Dermis microvascular lymphatic vessel endothelial cell (primary cell): ENCODE measurements around the gene TPST1. TPM values are rescaled to one million over a fixed set of nuclear protein-coding genes. Genes with fewer than 3 reads are reported as not detected.
"Not testable (repeated sequence)": the region's sequence is repeated elsewhere in the genome, so short reads cannot be mapped to it uniquely, and the experiment has no call there.

Experiments
- DNase-seq, 2 donors: peaks; one replicate each; pipeline versions ENCODE4 v3.0.0 to v3.0.0-alpha.2; 2010; ENCODE audit warnings: low read depth in 2 of 2
- total RNA-seq: library from RNA; depleted of rRNA; stranded (reverse); fragments of >200 nt; gene quantifications from 2 replicates; pipeline ENCODE4 v1.2.1, GENCODE V29; 2014

TPST1 gene
- total RNA-seq, 1 donor from 2014 or later, result 21.8 TPM

DNA sequence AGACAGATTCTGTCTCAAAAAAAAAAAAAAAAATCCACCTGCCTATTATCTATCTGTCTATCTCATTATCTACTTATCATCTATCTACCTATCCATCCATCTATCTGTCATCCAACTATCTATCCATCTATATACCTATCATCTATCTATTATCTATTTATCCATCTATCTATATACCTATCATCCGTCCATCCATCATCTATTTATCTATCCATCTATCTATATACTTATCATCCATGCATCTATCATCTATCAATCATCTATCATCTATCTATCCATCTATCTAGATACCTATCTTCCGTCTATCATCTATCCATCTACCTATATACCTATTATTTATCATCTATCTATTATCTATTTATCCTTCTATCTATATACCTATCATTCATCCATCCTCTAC, 16.5 kb upstream of the TPST1 start:
- no peak for DNase-seq

DNA sequence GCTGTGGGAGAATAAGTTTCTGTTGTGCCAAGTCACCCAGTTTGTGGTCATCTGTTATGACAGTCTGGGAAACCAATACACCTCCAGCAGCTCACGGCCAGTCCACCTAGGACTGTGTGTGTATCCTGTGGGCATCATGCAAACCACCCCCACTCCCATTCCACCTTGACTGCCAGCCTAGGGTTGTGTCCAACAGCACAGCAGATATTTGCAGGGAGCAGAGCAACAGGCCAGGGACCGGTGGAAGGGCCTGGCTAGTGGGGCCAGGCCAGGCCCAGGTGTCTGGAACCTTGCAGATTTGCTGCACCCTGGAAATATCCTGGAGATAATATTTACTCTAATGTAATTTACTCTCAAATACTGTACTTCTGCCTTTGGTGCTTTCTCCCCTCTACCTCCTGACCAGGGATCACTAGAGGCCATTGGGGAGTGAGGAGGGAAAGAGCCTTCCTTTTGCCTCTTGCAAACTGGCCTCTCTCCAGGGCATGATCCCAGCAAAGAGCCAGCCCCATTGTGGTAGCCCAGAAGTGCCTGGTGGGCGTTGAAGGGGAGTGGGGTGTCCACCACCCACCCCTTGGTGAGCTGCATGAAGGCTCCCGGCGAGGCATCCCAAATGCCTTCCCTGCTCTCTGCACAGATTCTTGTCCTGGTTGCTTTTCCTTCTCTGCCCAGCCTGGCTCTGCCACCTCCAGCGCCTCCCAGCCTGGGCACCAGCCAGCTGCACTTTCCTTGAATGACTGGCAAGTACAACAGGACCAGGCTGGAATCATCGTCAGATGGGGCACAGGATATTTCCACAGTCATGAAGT, 15.2 kb upstream of the TPST1 start:
- DNase-seq, result no peak

DNA sequence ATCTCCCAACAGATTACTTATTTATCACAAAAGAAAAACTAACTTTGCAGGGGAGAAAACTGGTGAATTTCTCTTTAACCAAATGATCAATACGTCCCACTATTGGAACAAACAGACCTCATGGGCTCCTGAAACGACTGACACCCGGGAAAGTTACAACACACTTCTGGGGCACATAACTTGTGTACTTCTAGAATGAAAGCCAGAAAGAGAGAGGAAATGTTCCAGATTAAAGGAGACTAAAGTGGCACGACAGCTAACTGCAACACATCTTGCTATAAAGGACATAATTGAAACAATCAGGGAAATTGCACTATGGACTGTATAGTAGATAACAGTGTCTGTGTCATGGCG, 14.7 kb upstream of the TPST1 start:
- no peak for DNase-seq

DNA sequence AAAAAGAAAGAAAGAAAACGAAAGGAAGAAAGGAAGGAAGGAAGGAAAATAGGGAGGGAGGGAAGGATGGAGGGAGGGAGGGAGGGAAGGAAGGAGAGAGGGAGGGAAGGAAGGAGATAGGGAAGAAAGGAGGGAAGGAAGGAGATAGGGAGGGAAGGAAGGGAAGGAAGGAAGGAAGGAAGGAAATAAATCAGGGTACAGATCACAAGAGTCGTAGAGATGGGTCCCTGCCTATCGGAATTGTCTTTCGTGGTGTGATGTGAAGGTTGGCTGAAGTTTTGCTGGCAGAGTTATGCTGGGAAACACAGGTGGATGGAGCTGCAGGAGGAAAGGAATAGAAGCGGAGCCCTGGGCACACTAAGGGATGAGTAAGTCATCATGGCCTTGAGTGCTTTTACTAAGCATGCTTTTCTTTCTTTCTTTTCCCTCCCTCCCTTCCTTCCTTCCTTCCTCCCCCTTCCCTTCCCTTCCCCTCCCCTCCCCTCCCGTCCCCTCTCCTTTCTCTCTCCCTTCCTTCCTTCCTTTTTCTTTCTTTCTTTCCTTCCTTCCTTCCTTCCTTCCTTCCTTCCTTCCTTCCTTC, 11.9 kb upstream of the TPST1 start:
- DNase-seq, result no peak

DNA sequence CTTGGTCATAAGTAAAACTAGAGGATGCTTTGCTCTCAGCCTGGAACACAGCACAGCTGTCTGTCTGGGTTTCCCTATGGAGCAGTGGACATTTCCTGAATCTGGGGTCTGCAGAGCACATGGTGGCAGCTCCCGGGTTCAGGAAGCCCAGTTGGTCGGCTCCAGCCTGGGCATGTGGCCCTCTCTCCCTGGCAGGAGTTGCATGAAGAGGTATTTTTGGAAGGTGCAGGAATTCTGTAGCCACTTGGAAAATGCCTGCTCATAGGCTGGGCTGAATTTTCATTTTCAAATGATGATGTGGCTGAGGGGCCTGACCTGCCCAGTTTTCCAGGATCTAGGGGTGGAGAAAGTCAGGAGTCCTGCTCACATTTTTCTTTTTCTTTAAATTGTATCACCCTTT, 6.7 kb upstream of the TPST1 start:
- DNase-seq, result no peak

DNA sequence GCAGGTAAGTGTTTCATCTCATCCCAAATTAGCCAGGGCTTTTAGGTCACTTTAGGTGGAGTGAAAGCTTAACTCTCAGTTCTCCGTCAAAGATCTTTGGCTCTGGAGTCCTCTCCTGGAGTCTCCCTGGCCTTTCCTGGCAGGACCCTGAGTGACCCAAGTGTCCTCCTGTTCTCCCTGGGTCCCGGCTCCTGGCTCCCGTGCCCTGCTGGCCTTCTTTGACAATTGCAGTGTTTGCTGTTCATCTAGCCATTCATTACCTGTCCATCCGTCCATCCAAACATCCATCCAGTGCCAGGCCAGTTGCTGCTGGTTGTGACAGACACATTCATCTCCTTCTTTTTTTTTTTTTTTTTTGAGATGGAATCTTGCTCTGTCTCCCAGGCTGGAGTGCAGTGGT, 6.2 kb upstream of the TPST1 start:
- no peak for DNase-seq

DNA sequence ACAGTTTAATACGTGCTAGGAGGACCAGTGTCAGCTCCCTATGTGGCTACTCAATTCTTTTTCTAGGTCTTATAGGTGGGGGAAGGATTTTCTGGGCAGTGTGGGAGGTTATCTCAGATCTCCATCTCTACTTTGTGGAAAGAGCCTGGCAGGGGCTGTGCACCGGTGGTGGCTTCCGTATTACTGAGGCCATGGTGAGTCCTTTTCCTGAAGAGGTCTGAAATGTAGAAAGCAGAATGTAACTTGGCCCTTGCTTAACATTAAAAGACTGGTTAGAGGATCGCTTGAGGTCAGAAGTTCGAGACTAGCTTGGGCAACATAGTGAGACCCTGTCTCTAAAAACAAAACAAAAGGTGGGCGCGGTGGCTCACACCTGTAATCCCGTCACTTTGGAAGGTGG, 2.7 kb upstream of the TPST1 start:
- no peak for DNase-seq

- DNase-seq, result peak in 1 of 2 donors; percentile 31
Measured at GRCh38 chr7:66205741-66206090, 582 bp downstream of the TPST1 start.

- DNase-seq, result no peak
Measured at GRCh38 chr7:66206119-66206933, 1.2 kb downstream of the TPST1 start.

- DNase-seq, result no peak
Measured at GRCh38 chr7:66206934-66207240, 1.8 kb downstream of the TPST1 start.

DNA sequence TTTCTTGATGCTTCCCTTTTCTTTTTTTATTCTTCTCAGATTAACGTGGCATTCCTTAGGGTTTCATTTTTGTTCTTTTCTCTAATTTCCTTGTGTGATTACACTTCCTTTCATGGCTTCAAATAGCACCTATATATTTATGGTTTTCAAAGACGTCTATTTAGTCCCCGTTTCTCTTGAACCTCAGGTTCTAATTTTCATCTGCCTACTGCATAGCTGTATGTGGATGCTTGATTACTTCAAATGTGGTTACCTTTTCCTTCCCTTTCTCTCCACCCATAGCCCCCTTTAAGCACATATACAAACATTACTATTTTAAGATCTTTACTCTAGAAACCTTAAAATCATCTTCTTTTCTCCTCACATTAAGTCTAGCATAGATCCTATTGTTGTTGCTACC, 2.4 kb downstream of the TPST1 start:
- DNase-seq, result no peak

DNA sequence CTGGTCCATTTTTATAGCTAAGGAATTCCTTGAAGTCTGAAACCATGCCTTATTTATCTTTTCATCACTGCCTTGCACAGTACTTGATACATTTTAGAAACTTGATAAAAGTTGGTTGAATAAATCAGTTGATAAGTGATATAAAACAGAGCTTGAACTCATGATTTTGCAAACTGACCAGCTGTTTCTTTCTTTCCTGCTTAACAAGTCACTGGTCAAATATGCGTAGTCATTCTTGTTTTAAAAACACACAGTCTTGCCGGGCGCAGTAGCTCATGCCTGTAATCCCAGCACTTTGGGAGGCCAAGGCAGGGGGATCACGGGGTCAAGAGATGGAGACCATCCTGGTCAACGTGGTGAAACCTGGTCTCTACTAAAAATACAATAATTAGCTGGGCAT, 6.3 kb downstream of the TPST1 start:
- no peak for DNase-seq

DNA sequence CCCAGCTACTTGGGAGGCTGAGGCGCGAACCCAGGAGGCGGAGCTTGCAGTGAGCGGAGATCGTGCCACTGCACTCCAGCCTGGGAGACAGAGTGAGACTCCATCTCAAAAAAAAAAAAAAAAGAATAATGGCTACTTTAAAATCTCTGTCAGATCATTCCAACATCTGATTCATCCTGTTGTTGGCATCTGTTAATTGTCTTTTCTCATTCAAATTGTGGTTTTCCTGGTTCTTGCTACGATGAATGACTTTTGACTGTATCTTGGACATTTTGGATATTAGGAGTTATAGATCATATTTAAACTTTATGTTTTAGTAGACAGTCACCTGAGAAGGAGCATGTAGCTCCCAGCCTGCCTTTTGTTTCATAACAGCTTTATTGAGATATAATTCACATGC, 8.5 kb downstream of the TPST1 start:
- no peak for DNase-seq

GRCh38 chr7:66216687-66217086, 11.6 kb downstream of the TPST1 start:
- no peak for DNase-seq

- no peak for DNase-seq
Measured at GRCh38 chr7:66219805-66220204, 14.7 kb downstream of the TPST1 start.

GRCh38 chr7:66221442-66221841, 16.3 kb downstream of the TPST1 start:
- no peak for DNase-seq

DNA sequence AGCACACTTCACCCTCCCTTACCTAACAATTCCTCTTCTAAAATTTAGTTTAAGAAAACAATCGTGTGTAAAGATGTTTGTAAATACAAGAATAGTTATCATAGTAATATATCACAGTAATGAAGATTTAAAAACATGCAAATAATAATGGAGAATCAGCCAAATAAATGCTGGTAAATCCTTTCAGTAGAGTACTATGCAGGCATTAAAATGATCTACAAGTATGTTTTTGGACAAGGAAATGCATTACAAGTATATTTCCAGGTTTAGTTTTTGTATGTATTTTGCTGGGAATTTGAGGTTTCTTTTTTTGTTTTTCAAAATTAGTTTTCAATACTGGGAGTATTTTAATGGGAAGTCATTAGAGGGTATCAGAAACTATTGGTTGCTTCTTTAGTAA, 22.7 kb downstream of the TPST1 start:
- DNase-seq, result no peak

GRCh38 chr7:66231326-66232216, 26.4 kb downstream of the TPST1 start:
- not testable (repeated sequence) for DNase-seq

GRCh38 chr7:66233638-66234037, 28.5 kb downstream of the TPST1 start:
- DNase-seq, result no peak

- DNase-seq, result no peak
Measured at GRCh38 chr7:66236713-66237303, 31.7 kb downstream of the TPST1 start.
